Measurements from ENCODE around the gene GOPC. TPM values are rescaled to one million over a fixed set of nuclear protein-coding genes. Genes with fewer than 3 reads are reported as not detected.

Gene GOPC
- total and polyA plus RNA-seq, 2 of the 4 experiments (the other 2 are of a cell fraction): 23.4 to 23.8 TPM

GRCh38 chr6:117637770-117638169 is 35.5 kb upstream of the GOPC start:
- Histone ChIP-seq H2BK20ac (ENCODE audit: low read depth, low read length) (no peak overlapping the region), H4K20me1 (ENCODE audit: insufficient read depth, low read length) (no peaks in the 10 kb centered on the region), H3K56ac (ENCODE audit: extremely low read depth, insufficient read depth, low read length) (no peak overlapping the region), H3K4me1 (ENCODE audit: control insufficient read depth, insufficient read depth, low read length) (no peaks in the 10 kb centered on the region), H3K36me3 (ENCODE audit: control insufficient read depth, insufficient read depth, low read length) (no peaks in the 10 kb centered on the region), H2AK5ac (ENCODE audit: low read depth, low read length) (no peak overlapping the region), H3K27me3 (ENCODE audit: control insufficient read depth, insufficient read depth, low read length) (no peaks in the 10 kb centered on the region), H3K9ac (ENCODE audit: low read depth, low read length) (no peak overlapping the region), H4K8ac (ENCODE audit: low read depth in 2 of 2, low read length in 2 of 2) (no peak overlapping the region), H2BK5ac (ENCODE audit: low read depth, low read length, poor library complexity, severe bottlenecking) (no peak overlapping the region), H3K4ac (ENCODE audit: low read depth, low read length) (no peak overlapping the region), H3K23ac (ENCODE audit: low read depth, low read length) (no peak overlapping the region), H3K9me1 (ENCODE audit: insufficient read depth, low read length) (no peaks in the 10 kb centered on the region), H3K27ac (ENCODE audit: insufficient read depth, low read length) (no peak overlapping the region), H3K4me3 (ENCODE audit: insufficient read depth, low read depth, low read length) (no peak overlapping the region), H2AK9ac (replicated peaks; ENCODE audit: low read depth, low read length, poor library complexity) (no peak overlapping the region), H3K4me2 (ENCODE audit: low read depth, low read length) (no peak overlapping the region), H3K18ac (ENCODE audit: low read depth, low read length) (no peak overlapping the region), H3K79me1 (ENCODE audit: low read depth in 1 of 2, low read length in 2 of 2) (no peaks in the 10 kb centered on the region), H4K91ac (ENCODE audit: insufficient read depth, low read depth, low read length) (no peak overlapping the region), H3K9me3 (ENCODE audit: control insufficient read depth, insufficient read depth, low read length) (no peaks in the 10 kb centered on the region), H3K14ac (replicated peaks; ENCODE audit: low read depth, low read length) (no peak overlapping the region), H2BK120ac (ENCODE audit: low read depth, low read length) (no peak overlapping the region), H2BK15ac (ENCODE audit: low read depth, low read length) (no peak overlapping the region), H2AFZ (replicated peaks; ENCODE audit: low read length, poor library complexity) (no peak overlapping the region), H4K5ac (ENCODE audit: low read depth, low read length) (no peak overlapping the region)
- ChIA-PET POLR2A (ENCODE audit: unreplicated experiment) (no interaction called here), CTCF (no interaction called here)
- ATAC-seq (ENCODE audit: low read depth) (no peak), DNase-seq (no peak)
- TF ChIP-seq RCOR1 (IDR thresholded peaks at IDR 0.05; ENCODE audit: insufficient replicate concordance, low read length) (no peak), SMC3 (IDR thresholded peaks at IDR 0.05; ENCODE audit: low read depth, low read length) (no peak), FOS (IDR thresholded peaks at IDR 0.05; ENCODE audit: low read depth, low read length) (no peak), POLR2A (IDR thresholded peaks at IDR 0.05; ENCODE audit: low read depth, low read length) (no peak), MAZ (IDR thresholded peaks at IDR 0.05; ENCODE audit: borderline replicate concordance, low read depth, low read length) (no peak), USF2 (IDR thresholded peaks at IDR 0.05; ENCODE audit: low read depth, low read length) (no peak), RFX5 (IDR thresholded peaks at IDR 0.05; ENCODE audit: low read depth, low read length) (no peak), ELK1 (IDR thresholded peaks at IDR 0.05; ENCODE audit: borderline replicate concordance, low read depth, low read length) (no peak), CHD1 (IDR thresholded peaks at IDR 0.05; ENCODE audit: low read depth, low read length) (no peak), NFE2L2 (IDR thresholded peaks at IDR 0.05; ENCODE audit: low read depth, low read length) (no peak), MAFK (IDR thresholded peaks at IDR 0.05; ENCODE audit: low read depth, low read length) (no peak), CTCF (conservative IDR thresholded peaks at IDR 0.05; ENCODE audit: low read depth, low read length) (no peak), BHLHE40 (IDR thresholded peaks at IDR 0.05; ENCODE audit: low read depth, low read length) (no peak), CEBPB (IDR thresholded peaks at IDR 0.05; ENCODE audit: low read depth, low read length) (no peak), MXI1 (IDR thresholded peaks at IDR 0.05; ENCODE audit: borderline replicate concordance, low read depth, low read length) (no peak), RAD21 (IDR thresholded peaks at IDR 0.05; ENCODE audit: low read length) (no peak)
- in situ Hi-C loops (cut with MboI; ENCODE audit: low sequenced_read_pairs): no loop called here
- no TSS peak for BruUV-seq (replicated peaks)
- dilution Hi-C loops (cut with HindIII; ENCODE audit: low sequenced_read_pairs, unreplicated experiment): no loop called here
- intact Hi-C loops (cut with micrococcal nuclease): no loop called here
- no CpG with 5 or more reads among the region's 1 CpG for WGBS, 2 experiments (ENCODE audit: extremely low coverage in 2 of 2, insufficient read length in 1 of 2)
